HG02884 (cell line): ENCODE data around the gene MYH10.
"Not testable (repeated sequence)": the region's sequence is repeated elsewhere in the genome, so short reads cannot be mapped to it uniquely, and the experiment has no call there.

ENCODE experiments used
- ATAC-seq: cut with Tn5 transposase; IDR thresholded peaks from one replicate; pipeline ENCODE4 v1.9.1; 2021; ENCODE audit warnings: mild to moderate bottlenecking, moderate library complexity; ENCODE audit not compliant: unreplicated experiment

Gene MYH10

DNA sequence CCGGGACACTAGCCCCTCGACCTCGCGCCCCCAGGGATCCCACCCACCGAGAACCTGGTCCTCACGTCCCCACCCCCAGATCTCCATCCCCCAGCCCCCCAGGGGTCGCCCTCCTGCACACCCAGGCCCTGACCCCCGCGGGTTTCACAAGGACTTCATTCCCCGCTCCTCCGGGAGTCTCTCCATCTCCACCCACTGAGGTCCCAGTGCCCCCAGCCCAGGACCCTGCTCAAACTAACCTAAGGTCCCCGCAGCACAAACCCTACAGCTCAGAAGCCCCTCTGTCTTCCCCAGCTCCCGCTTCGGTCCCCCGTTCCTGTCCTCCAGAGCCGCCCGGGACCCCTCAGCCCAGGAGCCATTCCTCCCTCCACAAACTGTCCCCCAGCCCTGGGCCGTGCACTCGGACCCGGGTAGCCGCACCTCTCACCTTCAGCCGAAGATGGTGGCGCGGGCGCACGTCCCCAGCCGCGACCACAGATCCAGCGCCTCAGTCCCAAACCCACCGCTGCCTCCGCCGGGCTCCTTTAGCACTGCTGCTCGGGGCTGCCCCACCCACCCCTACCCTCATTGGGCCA is at the start of gene MYH10:
Gene MYH10, minus strand, starts transcription at position 499 of the 575 bp plus-strand sequence. CDS start 7,479 bp downstream, outside the sequence.
- ATAC-seq = no peak

DNA sequence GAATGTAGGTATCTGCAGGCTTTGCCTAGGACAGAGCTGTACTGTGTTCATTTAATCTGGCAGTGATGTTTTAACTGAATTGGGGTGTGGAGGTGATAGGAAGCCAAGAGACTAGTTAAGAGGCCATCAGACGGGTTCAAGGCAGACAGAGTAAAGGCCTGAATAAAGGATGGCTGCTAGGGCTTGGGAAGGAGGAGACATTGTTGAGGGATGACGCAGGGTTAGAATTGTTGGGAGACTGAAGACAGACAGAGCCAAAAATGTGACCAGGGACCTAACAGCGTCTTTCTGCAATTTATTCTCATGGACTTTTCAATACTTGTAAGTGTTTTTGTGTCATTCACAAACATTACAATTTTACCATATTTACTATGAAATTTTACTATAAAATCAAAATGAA is 48.6 kb upstream of the MYH10 start:
- no peak for ATAC-seq

DNA sequence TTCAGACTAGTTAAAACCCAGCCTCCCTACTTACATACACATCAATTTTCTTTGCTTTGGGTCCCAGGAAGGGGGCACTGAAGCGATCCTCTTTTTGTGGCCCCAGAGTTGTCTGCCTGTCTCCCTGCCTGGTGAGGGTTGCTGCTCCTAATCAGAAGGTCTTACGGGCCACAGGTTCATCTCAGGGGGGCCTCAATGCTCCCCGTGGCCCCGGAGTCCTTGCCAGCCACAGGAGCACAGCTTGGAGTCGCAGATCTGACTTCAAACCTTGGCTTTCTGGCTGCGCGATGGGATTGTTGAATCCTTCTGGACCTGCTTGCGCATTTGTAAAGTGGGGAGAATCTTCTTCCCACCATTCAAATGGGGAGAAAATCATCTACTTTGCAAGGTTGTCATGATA is 44.8 kb upstream of the MYH10 start:
- ATAC-seq = no peak

DNA sequence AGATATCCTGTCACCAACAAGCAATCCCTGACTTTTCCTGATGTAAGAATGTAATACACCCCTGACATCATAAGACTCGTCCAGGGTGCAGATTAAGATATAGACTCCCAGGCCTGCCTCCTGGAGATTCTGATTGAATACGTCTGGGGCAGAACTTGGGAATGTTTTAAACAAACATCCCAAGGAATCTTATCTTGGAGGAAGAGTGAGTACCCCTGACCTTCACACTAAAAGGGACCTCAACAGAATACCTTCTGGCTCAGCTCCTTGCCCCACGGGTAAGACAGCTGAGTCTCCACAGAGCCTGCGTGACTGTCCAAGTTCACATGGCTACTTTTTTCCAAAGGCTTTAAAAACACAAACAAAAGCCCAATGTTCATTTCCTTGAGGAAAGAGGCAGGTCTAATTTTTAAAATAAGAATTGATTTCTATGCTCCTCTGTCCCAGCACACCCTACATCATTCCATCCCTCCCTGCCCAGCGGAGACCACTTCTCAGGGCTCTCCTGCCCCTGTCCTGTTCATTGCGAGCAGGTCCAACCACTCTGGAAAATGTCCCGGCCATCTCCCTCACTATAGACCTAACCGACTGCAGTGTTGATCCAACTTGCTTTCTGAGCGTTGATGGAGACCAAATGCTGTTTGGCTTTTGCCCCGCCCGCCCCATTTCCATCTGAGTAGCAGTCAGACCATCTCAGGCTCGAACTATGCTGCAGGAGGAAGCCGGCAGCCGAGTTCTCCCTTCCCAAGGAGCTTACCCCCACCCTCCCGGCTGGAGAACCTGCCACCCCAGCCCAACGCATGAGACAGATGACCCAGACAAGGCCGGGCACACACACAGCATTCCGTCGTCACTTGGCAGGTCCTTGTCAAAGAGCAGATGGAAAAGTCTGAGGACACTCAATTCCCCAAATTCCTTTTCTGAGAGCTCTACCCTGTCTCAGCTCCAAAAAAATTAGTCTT is 44.1 kb upstream of the MYH10 start:
- ATAC-seq = no peak

DNA sequence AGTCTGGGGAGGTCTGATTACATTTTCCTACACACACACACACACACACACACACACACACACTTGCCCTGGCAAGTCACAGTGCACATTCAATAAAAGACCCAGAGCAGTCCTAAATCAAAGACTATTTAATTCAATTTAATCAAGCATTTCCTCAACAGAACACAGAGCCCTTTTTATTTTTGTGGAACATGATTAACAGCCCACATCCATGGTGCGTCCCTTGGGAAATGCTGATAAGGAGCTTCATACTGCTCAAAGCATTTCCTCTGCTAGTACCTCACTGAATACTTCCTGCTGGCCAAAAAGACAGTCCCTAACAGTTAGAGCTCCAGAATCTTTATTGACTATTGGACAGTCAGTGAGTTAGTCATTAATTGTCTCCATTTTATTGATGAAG is 43.1 kb upstream of the MYH10 start:
- no peak for ATAC-seq

DNA sequence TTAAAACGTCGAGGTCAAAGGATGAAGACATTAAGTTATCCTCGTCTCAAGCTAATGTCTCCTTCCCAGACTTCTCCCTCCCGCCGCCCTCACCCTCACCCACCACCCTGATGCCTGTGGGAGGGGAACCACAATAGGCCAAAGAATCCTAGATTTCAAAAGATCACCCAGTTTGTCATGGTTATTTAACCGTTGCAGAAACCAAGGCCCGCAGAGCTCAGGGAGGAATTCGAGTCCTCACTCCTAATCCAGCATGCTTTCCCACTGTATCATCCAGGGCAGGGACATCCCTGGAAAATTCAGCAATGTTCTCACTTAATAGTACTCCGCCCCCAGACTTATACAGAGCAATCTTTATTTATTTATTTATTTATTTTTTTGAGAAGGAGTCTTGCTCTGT is 41.8 kb upstream of the MYH10 start:
- no peak for ATAC-seq

DNA sequence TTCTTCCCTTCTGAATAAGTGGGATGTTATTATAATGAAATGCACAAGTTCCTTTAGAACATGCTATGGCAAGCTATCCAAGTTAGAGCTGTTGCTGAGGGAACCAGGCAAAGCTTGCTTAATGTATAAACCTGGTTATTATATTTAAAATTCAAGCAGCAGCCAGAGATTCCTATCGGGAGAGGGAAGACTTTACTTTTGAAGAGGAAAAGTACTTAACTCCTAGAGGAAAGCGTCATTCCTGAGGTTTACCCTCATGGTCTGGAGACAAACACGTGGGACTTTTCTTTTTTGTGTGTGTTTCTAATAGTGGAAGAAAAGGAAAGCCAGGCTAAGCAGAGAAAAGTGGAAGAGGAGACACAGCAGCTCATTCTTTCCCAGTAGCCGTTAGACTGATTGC is 39.9 kb upstream of the MYH10 start:
- no peak for ATAC-seq

DNA sequence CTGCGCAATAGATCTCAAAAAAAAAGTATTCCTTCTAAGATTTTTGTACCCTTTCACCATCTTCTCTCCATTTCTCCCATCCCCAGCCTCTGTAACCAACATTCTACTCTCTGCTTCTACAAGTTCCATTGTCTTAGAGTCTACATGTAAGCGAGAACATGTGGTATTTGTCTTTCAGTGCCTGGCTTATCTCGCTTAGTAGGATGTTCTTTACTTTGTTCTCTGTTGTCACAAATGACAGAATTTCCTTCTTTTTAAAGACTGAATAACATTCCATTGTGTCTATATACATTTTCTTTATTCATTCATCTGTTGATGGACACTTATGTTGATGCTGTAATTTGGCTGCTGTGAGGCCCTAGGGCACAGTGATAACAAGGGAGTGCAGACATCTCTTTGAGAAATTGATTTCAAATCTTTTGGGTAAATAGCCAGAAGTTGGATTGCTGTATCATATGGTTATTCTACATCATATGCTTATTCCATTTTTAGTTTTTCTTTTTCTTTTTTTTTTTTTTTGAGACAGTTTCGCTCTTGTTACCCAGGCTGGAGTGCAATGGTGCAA is 37.7 kb upstream of the MYH10 start:
- no peak for ATAC-seq

DNA sequence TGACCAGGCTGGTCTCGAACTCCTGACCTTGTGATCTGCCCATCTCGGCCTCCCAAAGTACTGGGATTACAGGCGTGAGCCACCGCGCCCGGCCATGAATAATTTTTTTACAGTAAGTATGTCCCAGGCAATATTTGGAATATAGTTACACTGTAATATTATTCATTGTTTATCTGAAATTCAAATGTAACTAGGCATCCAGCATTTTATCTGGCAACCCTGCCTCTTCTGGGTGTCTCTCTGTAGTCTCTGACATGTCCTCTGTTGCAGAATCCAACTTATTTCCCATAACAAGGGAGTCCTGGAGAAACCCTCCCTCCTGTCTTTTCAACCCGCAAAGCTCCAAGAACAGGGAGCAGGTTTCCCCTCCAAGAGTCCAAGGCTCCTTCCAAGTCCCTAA is 36.9 kb upstream of the MYH10 start:
- no peak for ATAC-seq

DNA sequence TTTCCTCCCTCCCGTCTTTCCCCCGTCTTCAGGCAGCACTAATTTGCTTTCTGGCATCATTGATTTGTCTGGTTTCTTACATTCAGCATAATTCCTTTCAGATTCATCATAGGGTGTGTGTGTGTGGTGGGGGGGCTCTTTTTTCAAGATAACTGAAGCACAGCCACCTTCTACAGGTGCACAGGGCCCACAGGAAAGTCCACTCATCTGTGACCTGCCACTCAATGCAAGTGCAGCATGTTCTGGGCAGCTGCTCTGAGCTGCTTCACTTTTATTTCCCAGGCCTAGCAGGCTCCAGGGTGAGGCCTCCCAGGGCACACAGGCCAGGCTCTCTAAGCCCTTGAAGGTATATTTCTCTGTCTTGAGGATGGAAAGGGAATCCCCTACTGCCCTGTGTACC is 35.2 kb upstream of the MYH10 start:
- no peak for ATAC-seq

DNA sequence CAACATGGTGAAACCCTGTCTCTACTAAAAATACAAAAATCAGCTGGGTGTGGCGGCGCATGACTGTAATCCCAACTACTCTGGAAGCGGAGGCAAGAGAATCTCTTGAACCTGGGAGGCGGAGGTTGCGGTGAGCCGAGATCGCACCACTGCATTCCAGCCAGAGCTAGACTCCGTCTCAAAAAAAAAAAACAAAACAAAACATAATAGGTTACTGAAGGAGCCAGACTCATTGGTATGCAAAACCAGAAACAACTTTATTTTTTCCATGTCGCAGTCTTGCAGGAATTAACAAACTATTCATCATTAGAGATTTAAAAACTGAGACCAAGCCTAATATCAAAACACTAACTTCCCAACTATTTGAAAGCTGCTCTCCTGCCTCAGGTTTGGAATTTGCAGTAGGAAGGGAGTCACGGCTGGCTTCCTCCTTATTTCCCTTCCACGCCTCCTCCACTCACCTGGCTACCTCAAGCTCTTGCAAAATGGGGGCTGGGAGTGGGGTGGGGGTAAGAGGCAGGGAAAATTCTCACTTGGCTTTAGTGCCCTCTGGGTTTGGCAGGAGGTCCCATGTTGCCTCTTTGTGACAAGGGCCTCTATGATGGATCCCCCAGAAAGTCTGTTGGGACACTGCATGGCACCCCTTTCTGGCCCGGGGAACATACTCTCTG is 34.1 kb upstream of the MYH10 start:
- no peak for ATAC-seq

DNA sequence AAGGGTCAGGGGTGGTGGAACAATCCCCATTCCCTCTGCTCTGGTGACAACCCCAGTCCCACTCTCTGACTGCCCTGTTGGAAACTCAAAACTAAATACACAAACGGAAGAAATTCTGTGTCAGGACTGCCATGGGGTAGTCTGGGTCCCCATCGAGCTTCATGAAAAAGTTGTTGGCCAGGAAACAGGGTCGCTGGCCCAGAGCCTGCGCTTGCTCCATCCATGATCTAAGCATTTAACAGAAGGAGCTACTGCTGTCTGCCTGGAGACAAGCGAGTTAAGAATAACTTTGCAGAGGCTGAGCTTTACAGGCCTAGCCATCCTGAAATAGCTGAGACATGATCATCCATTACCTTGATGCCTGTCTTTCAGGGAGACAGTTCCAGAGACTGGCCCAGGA is 32.4 kb upstream of the MYH10 start:
- no peak for ATAC-seq

DNA sequence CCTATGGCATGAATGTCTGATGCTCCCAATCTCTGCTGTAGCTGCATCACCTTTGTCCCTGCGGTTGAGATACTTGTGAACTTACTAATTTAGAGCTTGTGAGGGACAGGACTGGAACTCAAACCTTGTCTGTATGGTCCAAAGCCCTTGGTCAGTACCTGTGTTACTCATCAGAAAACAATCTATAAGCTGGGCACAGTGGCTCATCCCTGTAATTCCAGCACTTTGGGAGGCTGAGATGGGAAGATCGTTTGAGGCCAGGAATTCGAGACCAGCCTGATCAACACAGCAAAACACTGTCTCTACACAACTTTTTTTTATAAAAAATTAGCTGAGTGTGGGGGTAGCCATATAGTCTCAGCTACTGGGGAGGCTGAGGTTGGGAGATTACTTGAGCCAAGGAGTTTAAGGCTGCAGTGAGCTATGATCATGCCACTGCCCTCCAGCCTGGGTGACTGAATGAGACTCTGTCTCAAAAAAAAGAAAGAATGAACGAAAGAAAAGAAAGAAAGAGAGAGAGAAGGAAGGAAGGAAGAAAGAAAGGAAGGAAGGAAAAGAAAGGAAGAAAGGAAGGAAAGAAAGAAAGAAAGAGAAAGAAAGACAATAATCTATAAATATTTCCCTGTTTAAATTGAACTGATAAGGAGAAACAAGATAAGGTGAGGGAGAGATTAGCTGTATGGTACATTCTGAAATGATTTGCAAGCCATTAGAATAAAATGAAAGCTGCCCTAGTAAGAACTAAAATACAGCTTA is 31.7 kb upstream of the MYH10 start:
- no peak for ATAC-seq

DNA sequence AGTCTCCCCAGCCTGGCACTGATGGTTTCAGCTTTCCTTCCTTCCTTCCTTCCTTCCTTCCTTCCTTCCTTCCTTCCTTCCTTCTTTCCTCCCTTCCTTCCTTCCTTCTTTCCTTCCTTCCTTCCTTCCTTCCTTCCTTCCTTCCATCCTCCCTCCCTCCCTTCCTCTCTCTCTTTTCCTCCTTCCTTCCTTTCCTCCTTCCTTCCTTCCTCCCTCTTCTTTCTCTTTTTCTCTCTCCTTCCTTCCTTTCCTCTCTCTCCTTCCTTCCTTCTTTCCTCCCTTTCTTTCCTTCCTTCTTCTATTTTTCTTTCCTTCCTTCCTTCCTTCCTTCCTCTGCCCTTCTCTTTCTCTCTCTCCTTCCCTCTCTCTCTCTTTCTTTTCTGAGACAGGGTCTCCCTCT is 30.2 kb upstream of the MYH10 start:
- ATAC-seq = not testable (repeated sequence)

DNA sequence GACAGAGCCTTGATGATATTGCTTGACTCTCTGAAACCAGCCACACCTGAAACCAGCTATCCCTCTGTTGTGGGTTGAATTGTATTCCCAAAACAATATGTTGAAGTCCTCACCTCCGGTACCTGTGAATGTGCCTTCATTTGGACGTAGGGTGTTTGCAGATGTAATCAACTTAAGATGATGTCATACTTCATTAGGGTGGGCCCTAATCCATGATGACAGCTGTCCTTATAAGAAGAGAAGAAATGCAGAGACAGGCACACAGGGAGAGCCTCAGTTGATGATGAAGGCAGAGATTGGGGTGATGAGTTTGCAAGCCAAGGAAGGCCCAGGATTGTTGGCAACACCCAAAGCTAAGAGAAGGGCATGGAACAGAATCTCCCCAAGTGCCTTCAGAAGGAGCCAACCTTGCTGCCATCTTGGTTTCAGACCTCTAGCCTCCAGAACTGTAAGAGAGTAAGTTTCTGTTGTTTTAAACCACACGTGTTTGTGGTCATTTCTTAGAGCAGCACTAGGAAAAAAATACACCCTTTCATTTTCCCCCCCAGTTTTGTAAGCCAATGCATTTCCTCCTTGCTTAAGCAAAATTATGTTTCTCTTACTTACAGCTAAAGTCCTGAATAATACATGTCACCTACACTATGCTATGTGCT is 29.4 kb upstream of the MYH10 start:
- ATAC-seq = no peak

DNA sequence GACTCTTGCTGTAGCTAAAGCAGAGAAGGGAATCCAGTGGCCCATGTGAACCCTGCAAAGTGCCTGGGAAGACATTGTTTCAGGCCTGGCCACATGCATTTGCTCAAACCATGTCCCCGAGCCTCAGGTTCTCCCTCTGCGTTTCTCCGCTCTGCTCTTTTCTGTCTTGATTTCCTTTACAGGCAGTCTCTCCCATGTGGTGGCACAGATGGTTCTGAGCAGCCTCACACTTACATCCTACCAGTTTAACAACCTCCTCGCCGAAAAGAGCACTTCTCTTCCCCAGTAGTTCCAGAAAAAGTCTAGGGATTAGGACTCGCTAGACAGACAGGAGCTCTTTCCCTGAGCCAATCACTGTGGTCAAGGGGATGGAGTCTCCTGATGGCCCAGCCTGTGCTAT is 28.3 kb upstream of the MYH10 start:
- no peak for ATAC-seq

DNA sequence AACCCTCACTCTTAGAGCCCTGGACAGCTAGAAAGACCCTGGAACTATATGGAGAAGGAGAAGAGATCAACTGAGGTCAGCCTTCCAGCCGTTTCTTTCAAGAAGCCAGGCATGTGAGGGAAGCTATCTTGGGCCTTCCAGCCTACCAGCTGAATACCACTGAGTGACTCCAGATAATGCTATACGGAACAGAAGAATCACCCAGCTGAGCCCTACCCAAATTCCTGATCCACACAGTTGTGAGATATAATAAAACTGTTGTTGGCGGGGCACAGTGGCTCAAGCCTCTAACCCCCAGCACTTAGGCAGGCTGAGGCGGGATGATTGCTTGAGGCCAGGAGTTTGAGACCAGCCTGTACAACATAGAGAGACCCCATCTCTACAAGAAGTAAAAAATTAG is 26.2 kb upstream of the MYH10 start:
- no peak for ATAC-seq

DNA sequence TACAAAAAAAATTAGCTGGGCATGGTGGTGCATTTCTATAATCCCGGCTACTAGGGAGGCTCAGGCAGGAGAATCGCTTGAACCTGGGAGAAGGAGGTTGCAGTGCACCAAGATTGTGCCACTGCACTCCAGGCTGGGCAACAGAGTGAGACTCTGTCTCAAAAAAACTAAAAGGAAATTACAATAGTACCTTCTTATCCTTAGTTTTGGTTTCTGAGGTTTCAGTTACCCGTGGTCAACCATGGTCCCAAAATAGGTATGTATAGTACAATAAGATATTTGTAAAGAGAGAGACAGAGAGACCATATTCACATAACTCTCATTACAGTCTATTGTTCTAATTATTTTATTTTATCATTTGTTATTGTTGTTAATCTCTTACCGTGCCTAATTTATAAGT is 24.3 kb upstream of the MYH10 start:
- no peak for ATAC-seq

DNA sequence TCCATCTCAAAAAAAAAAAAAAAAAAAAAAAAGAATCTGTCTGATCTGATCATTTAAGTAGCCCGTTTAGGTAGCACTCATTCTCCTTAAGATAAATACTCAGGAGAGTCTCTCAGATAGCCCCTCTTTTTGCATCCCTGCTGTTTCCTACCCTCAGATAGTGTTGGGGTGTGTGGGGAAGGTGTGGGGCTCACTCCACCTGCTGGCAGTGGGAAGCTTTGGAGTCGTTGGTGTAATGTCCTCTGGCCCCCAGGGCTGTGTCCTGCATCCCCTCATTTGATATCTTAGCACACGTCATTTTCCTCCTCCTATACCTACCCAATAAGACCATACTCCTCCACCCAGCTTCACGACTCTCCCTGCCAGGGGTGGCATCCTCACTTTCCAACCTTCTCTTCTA is 20.5 kb upstream of the MYH10 start:
- ATAC-seq = no peak

DNA sequence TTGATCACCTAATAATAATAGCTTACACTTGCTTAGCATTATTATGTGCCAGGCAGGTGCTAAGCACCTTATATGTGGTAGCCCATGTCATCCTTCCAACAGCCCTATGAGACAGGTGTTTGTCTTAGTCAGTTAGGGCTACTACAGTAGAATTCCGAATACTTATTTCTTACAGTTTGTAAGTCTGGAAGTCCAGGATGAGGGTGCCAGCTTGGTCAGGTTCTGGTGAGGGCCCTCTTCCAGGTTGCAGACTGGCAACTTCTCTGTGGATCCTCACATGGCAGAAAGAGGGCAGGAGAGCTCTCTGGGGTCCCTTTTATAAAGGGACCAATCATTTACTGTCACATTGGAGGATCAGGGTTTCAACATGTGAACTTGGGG is 19.6 kb upstream of the MYH10 start:
- ATAC-seq = no peak
